RPMI8226 (cell line): ENCODE results near the gene KLK7.
"Not testable (repeated sequence)": the region's sequence is repeated elsewhere in the genome, so short reads cannot be mapped to it uniquely, and the experiment has no call there.

ENCODE experiments used
- DNase-seq: peaks from one replicate; pipeline ENCODE4 v3.0.0-alpha.2; 2015

Gene KLK7

DNA sequence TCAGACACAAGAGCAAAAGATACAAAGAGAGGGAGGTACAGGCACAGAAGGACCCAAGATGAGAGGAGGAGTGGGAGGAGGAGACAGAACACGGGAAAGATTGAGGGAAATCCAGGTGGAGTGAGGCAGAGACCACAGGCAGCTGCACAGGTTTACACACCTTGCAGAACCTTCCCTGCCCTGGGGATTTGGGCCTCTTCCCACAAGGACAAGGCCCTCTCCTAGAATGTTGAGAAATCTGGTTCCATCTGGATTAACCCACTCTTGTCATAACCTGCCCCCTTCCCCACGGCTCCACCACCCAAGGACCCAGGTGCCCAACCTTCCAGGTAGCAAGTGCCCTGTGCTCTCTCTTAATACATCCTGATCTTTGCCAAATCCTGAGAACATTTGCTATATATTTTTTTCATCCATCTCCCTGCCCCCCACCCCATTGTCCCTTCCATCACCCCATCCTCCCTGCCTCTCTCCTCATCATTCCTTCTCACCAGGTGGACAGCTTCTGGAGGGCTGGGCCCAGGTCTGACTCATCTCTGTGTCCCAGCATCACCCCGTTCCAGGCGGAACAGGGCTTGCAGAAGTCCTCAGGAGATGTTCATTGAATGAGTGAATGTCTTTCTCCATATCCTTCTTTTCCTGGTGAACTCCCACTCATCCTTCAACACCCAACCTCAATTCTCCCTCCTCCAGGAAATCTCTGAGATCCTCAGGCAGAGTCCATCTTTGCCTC, 26.5 kb upstream of the KLK7 start:
- no peak for DNase-seq

DNA sequence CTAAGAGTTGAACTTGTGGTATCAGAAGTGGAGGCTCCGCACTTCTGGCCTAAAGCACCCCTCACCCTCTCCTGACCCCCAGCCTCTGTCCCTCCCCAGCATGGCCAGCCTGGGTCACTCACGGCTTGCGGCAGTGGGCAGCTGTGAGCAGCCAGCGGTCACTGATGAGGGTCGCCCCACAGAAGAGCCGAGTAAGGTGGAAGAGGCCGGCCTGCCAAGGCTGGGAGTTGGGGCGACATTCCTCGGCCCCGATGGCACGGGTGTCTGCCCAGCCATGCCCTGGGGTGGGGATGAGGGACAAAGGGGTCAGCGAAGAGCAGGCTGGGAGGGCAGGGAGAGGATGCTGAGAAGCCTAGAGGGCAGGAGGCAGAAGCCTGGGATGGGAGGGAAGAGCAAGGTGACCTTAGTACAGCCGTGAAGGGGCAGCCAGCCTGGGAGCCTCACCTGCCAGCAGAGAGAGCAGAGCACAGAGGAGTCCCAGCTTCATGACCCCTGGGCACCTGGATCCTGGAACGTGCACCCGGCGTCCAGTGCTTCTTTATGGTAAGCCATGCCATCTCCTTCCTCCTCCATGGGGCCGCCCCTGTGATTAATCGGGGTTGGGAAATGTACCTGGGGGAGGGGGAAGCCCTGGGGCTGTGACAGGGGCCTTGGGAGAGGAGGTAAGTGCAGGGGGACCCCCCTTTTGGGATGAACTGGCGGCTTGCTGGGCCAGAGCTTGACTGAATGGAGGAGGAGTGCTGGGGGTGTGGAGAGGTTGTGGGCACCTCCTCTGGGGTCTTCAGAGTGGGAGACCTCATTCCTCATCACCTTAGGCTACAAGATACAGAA, 25.6 kb upstream of the KLK7 start:
- no peak for DNase-seq

DNA sequence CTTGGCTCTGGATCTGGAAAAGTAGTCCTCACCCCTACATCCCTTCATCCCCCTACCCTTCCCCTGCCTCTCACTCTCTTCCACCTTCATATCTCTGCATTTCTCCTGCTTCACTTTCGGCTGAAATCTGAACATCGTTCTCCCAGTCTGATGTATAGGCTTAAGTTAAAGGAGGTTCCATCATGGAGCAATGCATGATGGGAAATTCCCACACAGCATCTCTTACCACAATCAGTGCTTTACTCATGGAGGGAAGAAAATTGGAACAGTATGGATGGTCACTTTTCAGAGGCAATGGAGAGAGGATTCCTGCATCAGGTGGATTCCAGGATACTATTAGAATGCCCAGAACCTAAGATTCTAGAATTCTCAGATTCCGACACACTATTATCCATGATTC, 23.8 kb upstream of the KLK7 start:
- DNase-seq: no peak

DNA sequence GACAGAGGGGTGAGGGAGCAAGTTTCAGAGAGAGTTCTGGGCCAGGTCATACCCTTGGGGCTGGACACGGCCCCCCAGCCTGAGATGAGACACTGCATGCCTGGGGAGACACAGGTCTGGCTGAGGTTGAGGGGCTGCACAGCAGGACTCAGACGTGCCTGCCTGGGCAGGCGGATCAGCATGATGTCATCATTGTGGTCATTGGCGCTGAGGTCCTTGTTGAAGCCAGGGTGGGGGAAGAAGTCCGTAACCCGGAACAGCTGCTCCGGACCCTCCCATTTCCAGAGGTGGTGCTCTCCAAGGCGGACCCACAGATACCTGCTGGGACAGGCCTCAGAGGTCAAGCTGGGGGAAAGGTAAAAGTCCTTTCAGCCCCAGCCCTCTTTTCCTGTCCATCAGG, 22.7 kb upstream of the KLK7 start:
- no peak for DNase-seq

DNA sequence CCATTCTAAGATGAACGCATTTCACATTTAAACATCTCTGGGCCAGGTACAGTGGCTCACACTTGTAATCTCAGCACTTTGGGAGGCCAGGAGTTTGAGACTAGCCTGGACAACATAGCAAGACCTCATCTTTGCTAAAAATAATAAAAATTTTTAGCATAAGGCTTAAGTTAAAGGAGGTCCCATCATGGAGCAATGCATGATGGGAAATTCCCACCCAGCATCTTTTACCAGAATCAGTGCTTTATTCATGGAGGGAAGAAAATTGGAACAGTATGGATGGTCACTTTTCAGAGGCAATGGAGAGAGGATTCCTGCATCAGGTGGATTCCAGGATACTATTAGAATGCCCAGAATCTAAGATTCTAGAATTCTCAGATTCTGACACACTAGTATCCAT, 21.5 kb upstream of the KLK7 start:
- no peak for DNase-seq

DNA sequence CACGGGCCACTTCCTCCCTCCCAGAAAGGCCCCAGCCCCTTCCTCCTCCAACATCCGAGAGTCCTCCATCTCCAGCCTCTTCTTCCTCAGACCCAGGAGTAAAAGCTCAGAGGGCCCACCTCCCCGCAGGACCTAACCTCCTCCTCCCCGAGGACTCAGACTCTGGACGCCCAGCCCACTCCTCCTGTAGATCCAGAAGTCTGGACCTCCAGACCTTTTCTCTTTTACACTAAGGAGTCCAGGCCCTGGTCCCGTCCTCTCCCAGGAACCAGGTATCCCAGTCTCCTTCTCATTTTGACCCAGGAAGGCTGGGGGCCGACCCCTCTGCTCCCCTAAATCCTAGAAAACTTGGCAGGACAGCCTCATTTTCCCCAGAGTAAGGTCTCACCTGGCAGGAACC, 19.6 kb upstream of the KLK7 start:
- no peak for DNase-seq

DNA sequence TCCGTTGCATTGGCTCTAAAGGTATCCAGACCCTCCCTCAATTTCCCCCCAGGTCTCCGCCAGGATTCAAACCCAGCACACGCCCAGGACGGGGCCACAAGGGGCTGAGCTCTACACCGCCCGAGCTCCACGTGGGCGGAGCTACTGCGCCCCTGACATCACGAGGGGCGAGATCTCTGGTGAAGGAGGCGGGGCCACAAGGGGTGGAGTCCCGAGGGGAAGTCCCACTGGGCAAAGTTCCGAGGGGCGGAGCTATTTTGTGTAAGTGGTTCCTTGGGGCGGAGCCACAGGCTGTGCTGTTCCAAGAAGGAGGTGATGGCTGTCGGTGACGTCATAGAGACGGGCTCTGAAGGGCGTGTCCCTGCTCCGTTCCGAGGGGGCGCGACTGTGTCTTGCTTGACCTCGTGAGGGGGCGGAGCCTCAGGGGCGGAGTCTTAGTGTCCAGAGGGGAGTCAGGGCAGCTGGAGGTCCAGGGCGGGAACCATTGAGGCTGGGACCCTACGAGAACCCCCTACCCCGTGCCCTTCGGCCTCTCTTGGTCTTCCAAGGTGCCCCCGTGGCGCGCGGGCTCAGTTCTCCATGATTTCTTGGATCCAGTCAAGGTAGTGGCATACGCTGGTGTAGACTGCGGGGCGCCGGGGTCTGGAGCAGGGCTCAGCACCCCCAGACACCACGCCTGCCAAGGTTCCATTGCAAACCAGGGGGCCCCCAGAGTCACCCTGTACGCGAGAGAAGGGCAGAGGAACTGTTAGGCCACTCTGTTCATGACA, 19.0 kb upstream of the KLK7 start:
- peak; percentile 74 for DNase-seq

DNA sequence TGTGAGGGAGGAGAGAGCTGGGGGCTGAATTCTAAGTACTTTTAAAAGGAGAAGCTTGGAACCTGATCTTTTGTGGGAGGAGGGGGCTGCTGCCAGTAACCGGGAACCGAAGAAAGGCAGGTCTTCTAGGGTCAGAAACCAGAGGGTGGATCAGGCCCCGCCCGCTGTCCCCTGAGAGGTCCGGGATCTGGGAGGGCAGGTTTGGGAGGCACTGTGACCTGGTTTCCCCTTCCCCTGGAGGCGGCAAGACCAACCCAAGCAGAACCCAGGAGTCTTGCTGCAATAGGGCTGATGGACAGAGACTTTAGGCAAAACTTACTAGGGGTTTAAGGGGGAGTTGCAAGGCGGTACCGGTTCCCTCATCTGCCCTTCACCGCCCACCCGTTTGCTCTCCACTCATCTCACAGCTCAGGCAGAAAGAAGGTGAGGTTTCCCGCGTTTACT, 18.4 kb upstream of the KLK7 start:
- DNase-seq: no peak

DNA sequence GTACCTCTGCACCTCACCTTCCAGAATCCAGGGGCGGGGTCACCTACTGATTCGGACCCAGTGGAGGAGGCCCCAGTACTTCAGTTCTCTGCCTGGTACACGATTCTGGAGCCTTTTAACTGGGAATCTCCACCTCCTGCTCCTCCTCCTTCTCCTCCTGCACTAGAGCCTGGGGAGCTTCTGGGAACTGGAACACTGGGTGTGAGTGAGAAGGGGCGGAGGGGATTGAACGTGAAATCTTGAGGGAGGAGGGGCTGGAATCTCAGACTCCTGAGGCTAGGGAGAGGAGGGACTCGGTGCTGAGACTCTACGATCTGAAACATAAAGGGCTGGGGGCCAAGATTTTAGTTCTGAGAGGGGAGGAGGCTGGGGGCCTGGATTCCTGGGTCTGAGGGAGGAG, 17.8 kb upstream of the KLK7 start, which contains the start of gene KLK8:
KLK8 (minus strand) TSS at position 90 of the 400 bp plus-strand sequence. CDS start 437 bp downstream, outside the sequence.
- no peak for DNase-seq

DNA sequence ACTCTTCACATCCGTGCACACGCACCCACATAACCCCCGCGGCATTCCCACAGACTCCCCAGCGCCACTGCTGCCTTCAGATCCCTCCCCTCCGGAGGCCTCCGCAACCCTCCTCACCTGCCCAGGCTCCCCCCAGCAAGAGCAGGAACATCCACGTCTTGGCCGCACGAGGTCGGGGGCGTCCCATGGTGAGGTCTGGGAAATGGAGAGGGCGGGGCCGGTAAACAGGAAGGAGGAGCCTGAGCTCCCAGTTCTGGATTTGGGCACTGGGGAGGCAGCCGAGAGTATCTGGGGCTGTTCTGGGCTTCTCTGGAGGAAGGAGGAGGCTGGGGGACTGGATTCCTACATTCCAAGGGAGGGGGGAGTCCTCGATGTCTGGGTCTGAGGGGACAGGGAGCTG, 17.3 kb upstream of the KLK7 start:
- no peak for DNase-seq

DNA sequence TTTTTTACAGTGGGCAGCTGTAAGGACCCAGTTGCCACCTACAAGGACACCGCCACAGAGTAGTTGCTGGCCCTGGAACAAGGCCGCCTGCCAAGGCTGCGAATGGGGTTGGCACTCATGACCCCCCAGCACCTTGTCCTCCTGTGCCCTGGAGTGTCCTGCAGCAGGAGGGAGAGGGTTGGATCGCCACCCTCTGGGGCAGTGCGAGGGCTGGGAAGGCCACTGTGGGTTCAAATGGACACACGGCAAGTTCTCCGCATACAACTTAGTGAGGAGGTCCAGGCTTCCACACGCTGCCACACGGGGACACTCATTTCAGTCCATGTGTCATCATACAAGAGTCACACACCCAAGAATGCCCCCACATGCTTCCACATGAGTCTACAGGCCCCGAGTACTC, 16.7 kb upstream of the KLK7 start:
- DNase-seq: no peak

DNA sequence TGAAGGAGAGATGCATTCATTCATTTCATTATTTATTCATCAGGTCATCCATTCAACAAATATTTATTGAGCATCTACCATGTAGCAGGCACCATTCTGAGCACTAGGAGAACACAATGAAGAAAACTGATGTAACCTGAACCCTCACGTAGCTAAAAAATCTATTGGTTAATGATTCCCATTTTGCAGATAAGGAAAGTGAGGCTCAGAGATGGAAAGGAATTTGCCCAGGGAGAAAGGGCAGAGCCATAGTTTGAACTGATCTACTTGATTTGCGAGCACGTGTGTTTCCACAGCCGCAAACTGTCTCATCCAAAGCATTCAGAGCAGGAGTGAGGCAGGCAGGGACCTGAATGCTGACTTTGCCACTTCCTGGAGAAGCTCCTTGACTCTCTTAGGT, 15.0 kb upstream of the KLK7 start:
- DNase-seq: no peak

DNA sequence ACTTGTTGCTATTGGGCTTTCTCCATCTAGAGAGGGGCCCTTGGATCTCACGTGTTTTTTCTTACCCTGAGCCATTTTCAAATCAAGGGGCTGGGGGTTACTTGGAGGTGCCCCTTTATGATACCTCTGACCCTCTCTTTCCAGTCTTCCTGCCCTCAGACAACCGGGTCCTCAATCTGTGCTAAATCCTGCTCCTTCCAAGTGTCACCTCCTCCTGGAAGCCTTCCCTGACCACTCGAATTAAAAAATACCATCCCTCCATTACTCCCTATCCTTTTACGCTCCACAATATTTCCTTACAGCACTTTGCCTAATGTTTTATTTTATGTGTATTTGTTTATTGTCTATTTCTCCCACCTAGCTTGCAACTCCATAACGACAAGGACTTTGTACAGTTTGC, 14.3 kb upstream of the KLK7 start:
- no peak for DNase-seq

DNA sequence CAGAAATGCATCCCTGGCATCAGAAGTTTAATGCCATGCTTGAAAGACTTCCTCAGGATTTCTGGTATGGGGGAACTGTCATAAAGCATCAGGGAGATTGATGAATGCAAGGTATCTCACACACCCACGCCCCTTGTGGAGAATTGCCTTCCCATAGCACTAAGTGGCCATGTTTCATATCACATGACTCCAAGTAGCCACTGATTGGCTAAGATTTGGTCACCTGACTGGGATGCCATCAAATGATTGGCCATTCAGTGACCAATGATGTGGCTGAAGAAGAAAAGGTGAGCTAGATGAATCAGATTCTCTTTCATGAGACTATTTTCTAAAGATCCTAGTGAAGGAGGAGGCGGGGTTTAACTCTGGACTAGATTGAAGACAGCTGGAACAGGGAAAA, 10.4 kb upstream of the KLK7 start:
- no peak for DNase-seq

DNA sequence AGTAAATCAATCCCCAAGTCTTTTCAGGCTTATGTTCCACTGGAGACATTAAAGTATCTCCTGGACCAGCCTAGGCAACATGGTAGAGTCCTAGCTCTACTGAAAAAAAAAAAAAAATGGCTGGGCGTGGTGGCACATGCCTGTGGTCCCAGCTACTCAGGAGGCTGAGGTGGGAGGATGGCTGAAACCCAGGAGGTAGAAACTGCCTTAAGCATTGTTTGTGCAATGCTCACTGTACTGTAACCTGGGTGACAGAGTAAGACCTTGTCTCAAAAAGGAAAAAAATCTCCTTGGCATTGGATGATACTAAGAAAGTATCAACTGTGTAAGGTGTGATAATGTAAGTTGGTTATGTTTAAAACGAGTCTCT, 8.9 kb upstream of the KLK7 start:
- no peak for DNase-seq

DNA sequence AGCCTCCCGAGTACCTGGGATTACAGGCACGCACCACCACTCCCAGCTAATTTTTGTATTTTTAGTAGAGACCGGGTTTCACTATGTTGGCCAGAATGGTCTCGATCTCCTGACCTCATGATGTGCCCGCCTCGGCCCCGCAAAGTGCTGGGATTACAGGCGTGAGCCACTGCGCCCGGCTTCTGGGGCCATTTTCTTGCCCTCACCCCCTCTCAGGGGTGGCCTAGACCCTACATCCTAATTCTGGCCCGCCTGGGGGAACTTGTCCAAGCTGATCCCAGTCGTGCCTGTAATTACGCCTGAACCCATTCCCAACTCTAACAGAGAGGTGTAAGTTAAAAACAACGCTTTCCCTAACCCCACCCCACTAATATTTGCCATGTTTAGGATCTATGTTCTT, 699 bp upstream of the KLK7 start:
- not testable (repeated sequence) for DNase-seq

DNA sequence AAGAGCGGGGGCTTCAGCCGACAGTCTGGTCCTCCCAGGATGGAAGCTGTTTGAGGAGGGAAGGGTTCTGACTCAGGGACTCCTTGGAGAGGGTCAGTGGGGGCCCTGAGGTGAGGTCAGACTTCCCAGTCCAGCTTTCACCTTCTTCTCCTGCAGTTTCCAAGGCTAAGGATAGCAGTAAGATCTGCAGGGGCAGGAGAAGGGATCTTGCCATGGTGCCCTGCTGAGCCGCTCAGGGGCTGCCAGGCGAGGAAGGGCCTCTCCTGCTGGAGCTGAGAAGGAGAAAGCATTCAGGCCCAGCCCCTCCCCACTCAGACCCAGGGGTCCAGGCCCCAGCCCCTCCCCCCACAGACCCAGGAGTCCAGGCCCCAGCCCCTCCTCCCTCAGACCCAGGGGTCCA, 1.5 kb downstream of the KLK7 start:
- DNase-seq: no peak

DNA sequence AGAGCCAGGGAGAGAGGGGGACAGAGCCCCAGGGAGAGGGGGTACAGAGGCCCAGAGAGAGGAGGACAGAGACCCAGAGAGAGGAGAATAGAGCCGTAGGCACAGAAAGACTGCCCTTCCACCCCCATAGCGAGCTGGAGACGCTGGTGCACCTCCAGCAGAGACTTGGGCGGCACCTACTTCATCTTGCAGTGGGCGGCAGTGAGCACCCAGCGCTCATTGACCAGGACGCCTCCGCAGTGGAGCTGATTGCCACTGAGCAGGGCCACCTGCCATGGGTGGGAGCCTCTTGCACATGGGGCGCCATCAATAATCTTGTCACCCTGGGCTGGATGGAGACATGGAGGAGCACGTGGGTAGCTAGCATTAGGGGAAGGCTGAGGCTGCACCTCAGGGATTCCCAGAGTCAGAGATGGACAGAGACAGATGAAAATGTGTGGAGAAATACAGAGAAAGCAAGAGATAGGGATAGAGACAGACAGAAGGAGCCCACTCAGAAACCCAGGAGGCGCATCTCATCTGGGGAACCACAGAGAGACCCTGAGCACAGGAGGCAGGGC, 2.0 kb downstream of the KLK7 start:
- DNase-seq: no peak

DNA sequence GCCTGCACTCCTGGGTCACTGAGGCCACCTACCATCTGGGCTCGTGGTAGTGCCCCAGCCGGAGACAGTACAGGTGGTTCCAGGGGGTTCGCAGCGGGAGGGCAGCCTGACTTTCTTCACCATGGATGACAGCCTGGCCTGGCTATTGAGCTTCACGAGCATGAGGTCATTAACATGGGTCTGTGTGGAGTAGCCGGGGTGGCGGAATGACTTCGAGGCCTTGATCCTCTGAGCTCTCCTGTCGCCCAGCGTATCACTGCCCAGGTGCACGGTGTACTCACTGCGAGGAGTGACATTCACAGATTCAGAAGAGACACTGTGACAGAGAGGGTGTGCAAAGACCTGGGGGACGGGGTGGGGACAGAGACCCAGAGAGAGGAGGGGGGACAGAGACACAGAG, 3.5 kb downstream of the KLK7 start:
- no peak for DNase-seq

DNA sequence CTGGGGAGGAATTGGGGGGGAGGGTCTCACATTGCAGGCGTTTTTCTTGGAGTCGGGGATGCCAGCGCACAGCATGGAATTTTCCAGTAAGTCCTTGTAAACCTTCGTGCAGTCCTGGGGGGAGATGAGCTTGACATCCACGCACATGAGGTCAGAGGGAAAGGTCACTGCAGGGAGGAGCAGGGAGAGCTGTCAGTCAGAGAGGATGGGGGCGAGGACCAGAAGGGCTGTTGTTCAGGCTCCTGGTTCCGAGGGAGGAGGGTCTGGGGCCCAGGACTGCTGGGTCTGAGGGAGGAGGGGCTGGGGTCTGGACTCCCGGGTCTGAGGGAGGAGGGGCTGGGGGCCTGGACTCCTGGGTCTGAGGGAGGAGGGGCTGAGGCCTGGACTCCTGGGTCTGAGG, 4.0 kb downstream of the KLK7 start:
- DNase-seq: no peak

DNA sequence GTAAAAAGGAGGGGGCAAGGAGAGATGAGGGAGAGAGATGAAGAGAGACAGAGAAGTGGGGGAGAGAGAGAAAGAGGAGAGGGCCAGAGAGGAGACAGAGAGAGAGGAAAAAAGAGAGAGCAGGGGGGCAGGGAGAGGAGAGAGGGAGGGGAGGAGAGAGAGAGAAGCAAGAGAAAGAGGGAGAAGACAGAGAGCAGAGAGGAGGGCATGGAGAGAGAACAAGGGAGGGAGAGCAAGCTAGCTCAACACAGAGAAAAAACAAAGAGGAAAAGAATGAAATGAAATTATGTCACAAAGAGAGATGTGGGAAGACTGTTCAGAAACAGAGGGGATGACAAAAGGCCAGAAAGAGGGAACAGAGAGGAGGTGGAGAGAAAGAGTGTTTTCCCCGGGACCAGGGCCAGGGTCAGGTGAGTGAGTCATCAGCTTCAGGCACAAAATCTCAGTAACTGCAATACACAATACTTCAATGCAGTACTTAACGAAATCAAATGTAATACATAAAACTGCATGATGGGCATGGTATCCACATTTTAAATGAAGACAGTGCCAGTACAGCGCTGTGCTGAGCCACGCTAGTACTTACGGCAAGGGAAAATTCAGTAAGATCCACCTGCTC, 4.8 kb downstream of the KLK7 start:
- DNase-seq: no peak

DNA sequence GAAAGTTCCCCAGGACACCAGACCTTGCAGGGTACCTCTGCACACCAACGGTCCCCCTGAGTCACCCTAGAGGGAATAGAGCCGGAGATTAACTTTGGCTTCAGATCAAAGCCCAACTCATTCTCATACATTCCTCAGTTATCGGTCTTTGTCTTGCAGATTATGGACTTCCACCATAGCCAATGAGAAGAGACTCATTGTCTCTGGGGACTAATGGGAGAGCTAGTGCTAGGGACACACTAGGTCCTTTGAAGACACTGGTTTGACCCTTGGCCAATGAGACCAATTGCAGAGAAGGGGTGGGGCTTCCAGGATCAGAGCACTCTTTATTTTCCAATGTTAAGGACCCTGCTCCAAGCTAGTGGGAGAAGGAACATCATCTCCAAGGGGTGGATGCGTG, 6.1 kb downstream of the KLK7 start:
- no peak for DNase-seq

DNA sequence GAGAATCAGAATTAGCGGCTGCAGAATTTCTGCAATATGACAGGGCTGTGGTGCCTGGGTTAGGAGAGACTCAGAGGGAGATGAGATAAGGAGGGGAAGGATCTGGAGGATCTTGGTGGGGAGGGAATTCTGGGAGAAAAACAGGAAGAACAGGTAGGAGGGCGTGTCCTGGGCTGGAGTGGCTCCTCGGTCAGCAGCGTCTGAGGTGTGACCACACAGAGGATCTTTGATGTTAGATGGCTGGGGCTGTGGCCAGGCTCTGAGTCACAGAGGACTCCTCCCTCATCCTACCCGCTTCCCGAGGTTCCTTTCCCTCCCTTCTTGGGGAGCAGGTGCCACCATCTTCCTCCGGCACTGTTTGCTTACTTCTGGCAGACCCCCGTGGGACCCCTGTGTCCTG, 8.0 kb downstream of the KLK7 start:
- DNase-seq: no peak
